HFF-Myc (cell line): ENCODE results near the gene TNRC6C.

Source experiments
- DNase-seq: peaks from one replicate; pipeline ENCODE4 v3.0.0-alpha.2; 2011; ENCODE audit warnings: low read depth; ENCODE audit errors: extremely low read depth
- H3K4me3 ChIP-seq: replicated peaks from 2 replicates; pipeline ENCODE4 v1.5.1; 2011; ENCODE audit warnings: low read depth, mild to moderate bottlenecking, control low read depth, low read length
- TF ChIP-seq, protein P1 (sequence below): IDR thresholded peaks from 2 replicates; pipeline ENCODE4 v1.5.1; 2012; ENCODE audit warnings: mild to moderate bottlenecking, low read depth, low read length, control low read depth; ENCODE audit errors: missing control alignments

TNRC6C gene

DNA sequence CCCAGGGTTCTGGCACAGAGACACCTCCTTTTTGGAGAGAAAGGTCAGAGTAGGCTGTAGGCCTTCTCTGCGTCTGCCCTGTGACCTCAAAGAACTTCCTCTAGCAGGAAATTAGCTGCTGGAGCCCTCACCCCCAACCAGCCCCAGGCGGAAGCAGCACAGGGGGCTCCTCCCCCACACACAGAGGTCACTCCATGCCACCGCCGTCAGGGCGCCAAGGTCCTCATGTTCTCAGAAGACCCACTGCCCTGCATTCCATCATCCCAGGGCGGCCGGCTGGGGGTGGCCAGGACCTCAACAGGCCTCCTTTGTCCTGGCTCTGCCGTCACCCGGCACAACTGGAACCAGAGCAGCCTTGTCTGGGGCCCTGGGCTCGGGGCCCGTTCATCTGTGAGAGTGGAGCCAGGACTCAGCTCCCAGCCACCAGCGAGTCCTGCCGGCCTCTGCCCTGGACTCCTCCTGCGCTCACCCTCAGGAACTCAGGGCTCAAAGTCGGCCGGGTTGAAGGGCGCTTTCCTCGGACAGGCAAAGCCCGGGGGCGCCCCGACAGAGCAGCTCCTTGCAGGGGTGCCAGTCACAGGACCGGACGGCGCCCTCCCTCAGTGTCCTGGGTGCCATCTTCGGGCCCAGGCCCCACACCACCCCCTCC, 168.9 kb downstream of the TNRC6C start:
- TF ChIP-seq, protein P1, sequence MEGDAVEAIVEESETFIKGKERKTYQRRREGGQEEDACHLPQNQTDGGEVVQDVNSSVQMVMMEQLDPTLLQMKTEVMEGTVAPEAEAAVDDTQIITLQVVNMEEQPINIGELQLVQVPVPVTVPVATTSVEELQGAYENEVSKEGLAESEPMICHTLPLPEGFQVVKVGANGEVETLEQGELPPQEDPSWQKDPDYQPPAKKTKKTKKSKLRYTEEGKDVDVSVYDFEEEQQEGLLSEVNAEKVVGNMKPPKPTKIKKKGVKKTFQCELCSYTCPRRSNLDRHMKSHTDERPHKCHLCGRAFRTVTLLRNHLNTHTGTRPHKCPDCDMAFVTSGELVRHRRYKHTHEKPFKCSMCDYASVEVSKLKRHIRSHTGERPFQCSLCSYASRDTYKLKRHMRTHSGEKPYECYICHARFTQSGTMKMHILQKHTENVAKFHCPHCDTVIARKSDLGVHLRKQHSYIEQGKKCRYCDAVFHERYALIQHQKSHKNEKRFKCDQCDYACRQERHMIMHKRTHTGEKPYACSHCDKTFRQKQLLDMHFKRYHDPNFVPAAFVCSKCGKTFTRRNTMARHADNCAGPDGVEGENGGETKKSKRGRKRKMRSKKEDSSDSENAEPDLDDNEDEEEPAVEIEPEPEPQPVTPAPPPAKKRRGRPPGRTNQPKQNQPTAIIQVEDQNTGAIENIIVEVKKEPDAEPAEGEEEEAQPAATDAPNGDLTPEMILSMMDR = no peak
- no peak for DNase-seq
- peak overlapping the region; percentile 59 for H3K4me3 ChIP-seq

DNA sequence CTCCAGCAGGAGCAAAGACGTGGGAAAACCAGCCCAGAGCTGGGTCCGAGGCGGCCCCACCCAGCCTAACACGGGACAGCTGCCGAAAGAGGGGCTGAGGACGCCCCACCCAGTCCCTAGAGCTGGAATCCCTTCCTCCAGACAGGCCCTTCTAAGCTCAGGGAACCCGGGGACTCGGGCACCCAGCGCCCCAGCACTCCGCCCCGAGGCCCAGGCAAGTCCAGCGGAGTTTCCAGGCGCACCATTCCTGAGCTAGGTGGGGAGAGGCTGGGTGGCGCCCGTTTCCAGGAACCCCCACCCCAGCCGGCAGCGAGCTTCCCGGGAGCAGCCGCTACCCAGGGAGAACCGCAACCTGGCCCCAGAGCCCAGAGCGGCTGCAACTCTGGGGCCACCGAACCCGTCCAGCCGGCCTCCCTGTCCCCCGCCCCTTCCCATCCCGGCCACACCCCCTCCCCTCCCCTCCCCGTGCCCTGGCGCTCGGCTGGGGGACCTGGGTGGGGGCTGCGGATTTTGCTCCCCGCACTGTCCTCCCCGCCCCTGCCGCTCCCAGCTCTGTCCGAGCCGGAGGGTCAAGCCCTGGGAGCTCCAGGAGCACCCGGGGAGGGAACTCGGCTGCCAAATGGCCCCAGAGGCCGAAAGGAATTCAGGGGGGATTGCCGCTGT, 169.5 kb downstream of the TNRC6C start:
- DNase-seq = no peak
- H3K4me3 ChIP-seq = peak overlapping the region; percentile 59
- TF ChIP-seq, protein P1 = no peak

DNA sequence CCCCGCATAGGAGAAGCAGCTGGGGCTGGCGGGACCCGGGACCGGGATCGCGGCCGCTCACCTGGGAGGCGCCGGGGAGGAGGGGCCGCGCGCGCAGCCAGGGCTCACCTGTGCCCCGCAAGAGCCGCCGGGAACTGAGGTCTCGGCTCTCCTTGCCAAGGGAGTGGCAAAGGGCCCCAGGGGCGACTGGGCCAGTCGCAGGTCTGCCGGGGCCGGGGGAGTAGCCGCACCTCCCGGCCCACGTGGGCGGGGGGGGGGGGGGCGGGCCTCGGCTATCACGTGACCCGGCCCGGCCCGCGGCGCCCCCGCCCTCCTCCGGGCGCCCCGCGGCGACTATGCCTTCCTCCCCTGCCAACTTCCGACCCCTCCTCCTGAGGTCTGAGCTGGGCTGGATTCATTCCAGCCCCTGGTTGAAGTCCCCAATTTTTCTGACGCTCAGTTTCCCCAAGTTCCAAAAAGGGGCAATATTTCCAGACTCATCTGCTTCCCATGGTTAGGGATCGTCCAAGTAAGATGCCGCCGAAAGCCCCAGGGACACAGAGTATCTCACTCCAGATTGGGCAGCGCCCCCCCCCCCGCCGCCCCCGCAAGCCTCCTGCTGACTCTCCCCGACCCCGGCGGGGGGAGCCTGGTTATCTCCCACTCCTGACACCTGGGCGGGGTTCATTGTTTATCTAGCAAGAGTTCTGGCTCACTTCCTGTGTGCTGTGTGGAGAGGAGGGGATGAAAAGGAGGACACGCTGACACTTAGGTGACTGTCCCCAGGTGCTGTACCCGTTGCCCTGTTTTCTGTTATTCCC, 170.2 kb downstream of the TNRC6C start, which contains the start of gene TMC6:
Gene TMC6, minus strand, starts transcription at position 205 of the 800 bp plus-strand sequence. CDS start 1,923 bp downstream, outside the sequence.
- H3K4me3 ChIP-seq = peak within 1 kb of the TSS; percentile 59
- TF ChIP-seq, protein P1 = no peak
- no peak for DNase-seq

DNA sequence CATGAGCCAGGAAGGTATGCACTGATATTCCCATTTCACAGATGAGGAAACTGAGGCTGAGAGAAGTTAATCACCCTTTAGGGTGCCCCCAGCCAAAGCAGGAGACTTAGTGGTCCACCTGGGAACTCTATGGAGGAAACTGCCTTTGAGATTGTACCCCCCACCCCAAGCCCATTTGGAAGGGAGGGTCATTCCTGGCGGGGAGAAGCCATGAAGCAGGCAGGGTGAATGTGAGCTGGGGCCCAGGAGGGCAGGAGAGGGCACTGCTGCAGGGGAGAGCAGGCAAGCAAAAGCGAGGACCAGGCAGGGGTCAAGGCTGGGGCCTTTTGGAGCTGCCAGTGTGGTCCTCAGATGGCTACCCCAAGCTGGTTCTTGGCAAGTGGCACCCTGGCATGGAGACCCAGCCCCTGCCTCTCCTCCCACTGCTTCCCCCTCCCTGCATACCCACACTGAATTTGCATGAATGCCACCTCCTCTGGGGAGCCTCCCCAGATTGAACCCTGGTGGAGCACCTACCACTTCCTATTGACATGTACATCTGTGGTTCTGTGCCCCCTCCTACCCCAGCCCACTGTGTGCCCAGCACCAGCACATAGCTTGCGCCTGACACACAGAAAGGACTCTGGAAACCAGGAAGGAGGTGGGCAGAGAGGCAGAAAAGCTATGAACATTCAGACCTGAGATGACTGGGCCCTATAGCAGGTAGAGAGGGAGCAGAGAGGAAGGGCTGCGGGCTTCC, 171.0 kb downstream of the TNRC6C start:
- TF ChIP-seq, protein P1 = no peak
- H3K4me3 ChIP-seq = no peak overlapping the region
- DNase-seq = no peak

DNA sequence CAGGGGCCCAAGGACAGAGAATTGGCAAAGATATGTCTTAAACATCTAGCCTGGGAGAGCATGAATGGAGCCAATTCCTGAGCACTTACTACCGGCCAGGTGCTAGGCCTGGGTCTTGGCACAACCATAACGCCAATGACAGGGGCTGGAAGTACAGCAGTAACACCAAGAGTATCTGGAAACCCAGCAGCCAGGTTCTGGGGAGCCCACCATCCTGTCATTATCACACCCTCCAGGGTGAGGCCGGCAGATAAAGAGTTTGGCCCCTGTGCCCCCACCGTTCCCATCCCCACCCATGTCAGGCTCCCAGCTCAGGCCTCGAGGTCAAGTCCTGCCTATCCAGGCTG, 171.6 kb downstream of the TNRC6C start:
- DNase-seq = no peak
- H3K4me3 ChIP-seq = no peak overlapping the region

More for the DNA sequence above, 171.6 kb downstream of the TNRC6C start:
- TF ChIP-seq, protein P1 = no peak
